PC-3 (cell line): ENCODE results near the gene ECSIT.

Source experiments
- CTCF ChIP-seq: fragments of 300-600 bp; sonication (generic); conservative IDR thresholded peaks from 2 replicates; pipeline ENCODE4 v1.5.1; 2017; ENCODE audit warnings: antibody characterized with exemption, low read depth, mild to moderate bottlenecking, low read length
- EZH2 ChIP-seq: fragments of 300-600 bp; sonication (generic); IDR thresholded peaks from one replicate; pipeline ENCODE4 v1.6.1; 2017; ENCODE audit warnings: antibody characterized with exemption, mild to moderate bottlenecking, low read length; ENCODE audit not compliant: unreplicated experiment

GRCh38 chr19:11513946-11514345, 15.0 kb downstream of the ECSIT start:
- TF ChIP-seq CTCF (no peak), EZH2 (no peak)
